SK-N-SH (cell line): ENCODE results near the gene MYPOP. TPM values are rescaled to one million over a fixed set of nuclear protein-coding genes. Genes with fewer than 3 reads are reported as not detected.

Experiments used
- CTCF ChIA-PET: fragments of 300-600, 350-600 bp; formaldehyde crosslinking; extraction: SDS; loops from one replicate; lab custom pipeline; 2021; lab: Yijun Ruan, JAX
- POLR2A ChIA-PET: fragments of 350-600 bp; sonication (Branson Sonifier 250); formaldehyde crosslinking; extraction: SDS; loops from one replicate; lab custom pipeline; 2020; ENCODE audit warnings: antibody characterized with exemption, inconsistent platforms; lab: Yijun Ruan, JAX
- DNase-seq: peaks from one replicate; pipeline ENCODE4 v3.0.0; 2012
- H2AFZ ChIP-seq: fragments of 200-600 bp; sonication (generic); 2 replicates; pipeline ENCODE4 v1.8.1; 2016; ENCODE audit warnings: antibody characterized with exemption, mild to moderate bottlenecking, low read depth
- H3F3A ChIP-seq: fragments of 200-600 bp; sonication (generic); replicated peaks from 2 replicates; pipeline ENCODE3; 2016; ENCODE audit warnings: antibody characterized with exemption, mild to moderate bottlenecking; ENCODE audit not compliant: insufficient read depth
- H3K27ac ChIP-seq, 2 experiments: fragments of 200-500 bp in 1 of 2; fragments of 200-600 bp in 1 of 2; sonication (Bioruptor generic) in 1 of 2; sonication (generic), shearing (Covaris generic) in 1 of 2; 2 replicates each; pipeline versions ENCODE4 v1.5.1 to v1.6.1; 2014 to 2016; ENCODE audit warnings: low read depth in 2 of 2, inconsistent platforms in 1 of 2, low read length in 1 of 2, mild to moderate bottlenecking in 1 of 2, mixed read lengths in 1 of 2
- H3K27me3 ChIP-seq: fragments of 200-600 bp; sonication (generic), shearing (Covaris generic); 2 replicates; pipeline ENCODE4 v1.6.1; 2016; ENCODE audit warnings: mixed run types; ENCODE audit not compliant: insufficient read depth
- H3K36me3 ChIP-seq, 2 experiments: fragments of 200-500 bp in 1 of 2; fragments of 200-600 bp in 1 of 2; sonication (Bioruptor generic) in 1 of 2; sonication (generic) in 1 of 2; replicated peaks in 1 of 2; 2 replicates each; pipeline versions ENCODE3 to v1.5.1; 2014 to 2016; ENCODE audit warnings: low read length in 1 of 2, mild to moderate bottlenecking in 1 of 2; ENCODE audit not compliant: insufficient read depth in 2 of 2, control insufficient read depth in 1 of 2
- H3K4me1 ChIP-seq, 2 experiments: fragments of 200-500 bp in 1 of 2; fragments of 200-600 bp in 1 of 2; sonication (Bioruptor generic) in 1 of 2; sonication (generic), shearing (Covaris generic) in 1 of 2; 2 replicates each; pipeline versions ENCODE4 v1.5.1 to v1.6.1; 2014 to 2016; ENCODE audit warnings: low read depth in 1 of 2, low read length in 1 of 2, mixed run types in 1 of 2; ENCODE audit not compliant: insufficient read depth in 2 of 2, control insufficient read depth in 1 of 2
- H3K4me2 ChIP-seq: fragments of 200-600 bp; sonication (generic), shearing (Covaris generic); 2 replicates; pipeline ENCODE4 v1.6.1; 2017; ENCODE audit warnings: mixed run types
- H3K4me3 ChIP-seq, 2 experiments: fragments of 200-500 bp in 1 of 2; fragments of 200-600 bp in 1 of 2; sonication (Bioruptor generic) in 1 of 2; sonication (generic), shearing (Covaris generic) in 1 of 2; 2 replicates each; pipeline versions ENCODE4 v1.5.1 to v1.8.1; 2014 to 2016; ENCODE audit warnings: low read depth in 2 of 2, inconsistent platforms in 1 of 2, low read length in 1 of 2, mild to moderate bottlenecking in 1 of 2, mixed read lengths in 1 of 2, moderate library complexity in 1 of 2
- H3K79me2 ChIP-seq: fragments of 200-600 bp; sonication (generic); 2 replicates; pipeline ENCODE4 v1.8.1; 2017; ENCODE audit warnings: mild to moderate bottlenecking; ENCODE audit not compliant: insufficient read depth
- H3K9ac ChIP-seq: fragments of 200-600 bp; sonication (generic); 2 replicates; pipeline ENCODE4 v1.6.1; 2017; ENCODE audit warnings: mixed run types
- H3K9me2 ChIP-seq: fragments of 200-600 bp; sonication (generic); 2 replicates; pipeline ENCODE4 v1.6.1; 2017; ENCODE audit warnings: mixed run types
- H3K9me3 ChIP-seq: fragments of 200-600 bp; sonication (generic); 2 replicates; pipeline ENCODE4 v1.6.1; 2017; ENCODE audit warnings: mixed run types, mild to moderate bottlenecking, moderate library complexity
- H4K20me1 ChIP-seq: fragments of 200-600 bp; sonication (generic); 2 replicates; pipeline ENCODE4 v1.6.1; 2017; ENCODE audit warnings: mild to moderate bottlenecking, mixed run types; ENCODE audit not compliant: insufficient read depth
- CHD2 ChIP-seq: fragments of 150-350 bp; IDR thresholded peaks from 2 replicates; pipeline ENCODE4 v1.6.1; 2018; ENCODE audit warnings: low read length; ENCODE audit not compliant: partially characterized antibody
- CTCF ChIP-seq: fragments of 200-600 bp; sonication (generic); IDR thresholded peaks from 2 replicates; pipeline ENCODE4 v1.6.1; 2017; ENCODE audit warnings: antibody characterized with exemption, mild to moderate bottlenecking, moderate library complexity
- ELF1 ChIP-seq: IDR thresholded peaks from 2 replicates; pipeline ENCODE4 v1.4.0; 2012
- EP300 ChIP-seq, 2 experiments: IDR thresholded peaks; 2 replicates each; pipeline versions ENCODE4 v1.4.0 to v1.6.1; 2012; ENCODE audit warnings: borderline replicate concordance in 1 of 2, low read depth in 1 of 2, low read length in 1 of 2
- EZH2phosphoT487 ChIP-seq: fragments of 200-600 bp; sonication (generic); IDR thresholded peaks from 2 replicates; pipeline ENCODE4 v1.6.1; 2017; ENCODE audit warnings: low read depth, mixed run types, mild to moderate bottlenecking, antibody characterized with exemption, moderate library complexity, borderline replicate concordance
- GABPA ChIP-seq: IDR thresholded peaks from 2 replicates; pipeline ENCODE4 v1.4.0; 2012; ENCODE audit warnings: low read depth, mild to moderate bottlenecking
- IRF3 ChIP-seq: fragments of 150-350 bp; IDR thresholded peaks from 2 replicates; pipeline ENCODE4 v1.6.1; 2016; ENCODE audit warnings: mild to moderate bottlenecking, low read depth, low read length
- MAX ChIP-seq: IDR thresholded peaks from 2 replicates; pipeline ENCODE4 v1.4.0; 2012; ENCODE audit warnings: low read depth
- MEF2A ChIP-seq: IDR thresholded peaks from 2 replicates; pipeline ENCODE4 v1.4.0; 2012; ENCODE audit warnings: low read depth, borderline replicate concordance
- MXI1 ChIP-seq: IDR thresholded peaks from 2 replicates; pipeline ENCODE4 v1.6.1; 2012; ENCODE audit warnings: mild to moderate bottlenecking, low read depth, low read length, improper control_type of control experiment
- PBX3 ChIP-seq: IDR thresholded peaks from 2 replicates; pipeline ENCODE4; 2012
- RAD21 ChIP-seq: IDR thresholded peaks from 2 replicates; pipeline ENCODE4 v1.6.1; 2012; ENCODE audit warnings: mild to moderate bottlenecking, low read length
- RFX5 ChIP-seq: IDR thresholded peaks from 2 replicates; pipeline ENCODE4 v1.6.1; 2012; ENCODE audit warnings: mild to moderate bottlenecking, improper control_type of control experiment, low read length
- SIN3A ChIP-seq: IDR thresholded peaks from 2 replicates; pipeline ENCODE4 v1.6.1; 2012; ENCODE audit warnings: low read depth, mild to moderate bottlenecking, low read length, moderate library complexity, borderline replicate concordance
- SMC3 ChIP-seq: IDR thresholded peaks from 2 replicates; pipeline ENCODE4 v1.6.1; 2012; ENCODE audit warnings: low read depth, low read length, improper control_type of control experiment
- TAF1 ChIP-seq: IDR thresholded peaks from 2 replicates; pipeline ENCODE4 v1.6.1; 2012; ENCODE audit warnings: low read depth, mild to moderate bottlenecking, low read length, moderate library complexity, borderline replicate concordance
- TEAD4 ChIP-seq: IDR thresholded peaks from 2 replicates; pipeline ENCODE4 v1.4.0; 2012; ENCODE audit warnings: mild to moderate bottlenecking, borderline replicate concordance; ENCODE audit not compliant: insufficient read depth
- ZBTB33 ChIP-seq: IDR thresholded peaks from 2 replicates; pipeline ENCODE4 v1.4.0; 2012; ENCODE audit warnings: low read depth, borderline replicate concordance
- WGBS: methylation state at CpG from one replicate; pipeline ENCODE4 v1.1.6; 2017; ENCODE audit warnings: low lambda C conversion rate; 5-methylcytosine and 5-hydroxymethylcytosine counted together
- polyA plus RNA-seq, 3 experiments: library from polyadenylated mRNA; depleted of rRNA; stranded (reverse); fragments of >200 nt; gene quantifications; 2 replicates each; pipeline ENCODE4 v1.2.3, GENCODE V29; 2012
- TF ChIP-seq, protein P1 (sequence below): IDR thresholded peaks from 2 replicates; pipeline ENCODE4 v1.6.1; 2012; ENCODE audit warnings: mild to moderate bottlenecking, low read depth, low read length, moderate library complexity
- TF ChIP-seq, protein P2 (sequence below): IDR thresholded peaks from 2 replicates; pipeline ENCODE4 v1.4.0; 2012; ENCODE audit warnings: low read depth, borderline replicate concordance

The MYPOP gene
- polyA plus RNA-seq, 1 of the 3 experiments (the other 2 are of a cell fraction) = 5.1 TPM

GRCh38 chr19:45938733-45939319, 36.4 kb upstream of the MYPOP start:
- H3K79me2 ChIP-seq = no peaks in the 10 kb centered on the region
- no peak overlapping the region for H3K4me3 ChIP-seq
- no peak for TF ChIP-seq SIN3A
- TF ChIP-seq EZH2phosphoT487 = no peak
- no peak for TF ChIP-seq IRF3
- no peak for TF ChIP-seq ELF1
- TF ChIP-seq TEAD4 = no peak
- TF ChIP-seq RAD21 = no peak
- no peak for TF ChIP-seq RFX5
- no peak for TF ChIP-seq MAX
- TF ChIP-seq SMC3 = no peak
- TF ChIP-seq CHD2 = no peak
- TF ChIP-seq MEF2A = no peak
- TF ChIP-seq, protein P1, sequence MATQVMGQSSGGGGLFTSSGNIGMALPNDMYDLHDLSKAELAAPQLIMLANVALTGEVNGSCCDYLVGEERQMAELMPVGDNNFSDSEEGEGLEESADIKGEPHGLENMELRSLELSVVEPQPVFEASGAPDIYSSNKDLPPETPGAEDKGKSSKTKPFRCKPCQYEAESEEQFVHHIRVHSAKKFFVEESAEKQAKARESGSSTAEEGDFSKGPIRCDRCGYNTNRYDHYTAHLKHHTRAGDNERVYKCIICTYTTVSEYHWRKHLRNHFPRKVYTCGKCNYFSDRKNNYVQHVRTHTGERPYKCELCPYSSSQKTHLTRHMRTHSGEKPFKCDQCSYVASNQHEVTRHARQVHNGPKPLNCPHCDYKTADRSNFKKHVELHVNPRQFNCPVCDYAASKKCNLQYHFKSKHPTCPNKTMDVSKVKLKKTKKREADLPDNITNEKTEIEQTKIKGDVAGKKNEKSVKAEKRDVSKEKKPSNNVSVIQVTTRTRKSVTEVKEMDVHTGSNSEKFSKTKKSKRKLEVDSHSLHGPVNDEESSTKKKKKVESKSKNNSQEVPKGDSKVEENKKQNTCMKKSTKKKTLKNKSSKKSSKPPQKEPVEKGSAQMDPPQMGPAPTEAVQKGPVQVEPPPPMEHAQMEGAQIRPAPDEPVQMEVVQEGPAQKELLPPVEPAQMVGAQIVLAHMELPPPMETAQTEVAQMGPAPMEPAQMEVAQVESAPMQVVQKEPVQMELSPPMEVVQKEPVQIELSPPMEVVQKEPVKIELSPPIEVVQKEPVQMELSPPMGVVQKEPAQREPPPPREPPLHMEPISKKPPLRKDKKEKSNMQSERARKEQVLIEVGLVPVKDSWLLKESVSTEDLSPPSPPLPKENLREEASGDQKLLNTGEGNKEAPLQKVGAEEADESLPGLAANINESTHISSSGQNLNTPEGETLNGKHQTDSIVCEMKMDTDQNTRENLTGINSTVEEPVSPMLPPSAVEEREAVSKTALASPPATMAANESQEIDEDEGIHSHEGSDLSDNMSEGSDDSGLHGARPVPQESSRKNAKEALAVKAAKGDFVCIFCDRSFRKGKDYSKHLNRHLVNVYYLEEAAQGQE = no peak
- no peak for TF ChIP-seq PBX3
- TF ChIP-seq CTCF = no peak
- no peak for TF ChIP-seq GABPA
- TF ChIP-seq MXI1 = no peak
- TF ChIP-seq EP300 (IDR thresholded peaks at IDR 0.05; ENCODE audit: borderline replicate concordance in 1 of 2, low read depth in 1 of 2, low read length in 1 of 2) = no peak
- TF ChIP-seq TAF1 = no peak
- TF ChIP-seq, protein P2, sequence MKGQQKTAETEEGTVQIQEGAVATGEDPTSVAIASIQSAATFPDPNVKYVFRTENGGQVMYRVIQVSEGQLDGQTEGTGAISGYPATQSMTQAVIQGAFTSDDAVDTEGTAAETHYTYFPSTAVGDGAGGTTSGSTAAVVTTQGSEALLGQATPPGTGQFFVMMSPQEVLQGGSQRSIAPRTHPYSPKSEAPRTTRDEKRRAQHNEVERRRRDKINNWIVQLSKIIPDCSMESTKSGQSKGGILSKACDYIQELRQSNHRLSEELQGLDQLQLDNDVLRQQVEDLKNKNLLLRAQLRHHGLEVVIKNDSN = no peak
- TF ChIP-seq ZBTB33 = no peak
- H3K9me3 ChIP-seq = no peaks in the 10 kb centered on the region
- no peaks in the 10 kb centered on the region for H3K27me3 ChIP-seq
- CTCF ChIA-PET = interaction anchor here (1.5 kb wide), 1 partner anchor 10 kb away, joined by 3 read pairs; no protein-coding TSS in a partner anchor
- 100% methylated on average over 3 of the region's 3 CpGs for WGBS
- peaks cover under 1 to 3% of the 10 kb centered on the region in 2 experiments for H3K36me3 ChIP-seq
- H4K20me1 ChIP-seq = no peaks in the 10 kb centered on the region
- H3F3A ChIP-seq = no peaks in the 10 kb centered on the region
- no peak for DNase-seq
- H3K27ac ChIP-seq = no peak overlapping the region
- no peak overlapping the region for H2AFZ ChIP-seq
- H3K4me2 ChIP-seq = no peak overlapping the region
- no peak overlapping the region for H3K9ac ChIP-seq
- H3K9me2 ChIP-seq = no peaks in the 10 kb centered on the region
- H3K4me1 ChIP-seq = no peaks in the 10 kb centered on the region
- POLR2A ChIA-PET = no interaction called here
